ENCODE data around the gene ACTL6B.

ACTL6B gene

GRCh38 chr7:100685049-100685605 is 28.9 kb upstream of the ACTL6B start:
- in situ Hi-C loops (cut with HindIII; ENCODE audit: low pct_ligation_motif_present, low sequenced_read_pairs), result no loop called here
- Histone ChIP-seq H3K27ac (no peak overlapping the region), H3K4me3 (ENCODE audit: low read depth, low read length) (no peak overlapping the region), H3K27me3 (replicated peaks) (no peaks in the 10 kb centered on the region), H3K36me3 (replicated peaks) (peaks cover 64% of the 10 kb centered on the region)
- no peak for TF ChIP-seq CTCF (IDR thresholded peaks at IDR 0.05; ENCODE audit: low read depth, low read length, missing control alignments)
- no peak for DNase-seq

GRCh38 chr7:100684534-100685042 is 28.3 kb upstream of the ACTL6B start:
- Histone ChIP-seq H3K27ac (no peak overlapping the region), H3K27me3 (replicated peaks) (no peaks in the 10 kb centered on the region), H3K36me3 (replicated peaks) (peaks cover 67% of the 10 kb centered on the region), H3K4me3 (ENCODE audit: low read depth, low read length) (no peak overlapping the region)
- in situ Hi-C loops (cut with HindIII; ENCODE audit: low pct_ligation_motif_present, low sequenced_read_pairs), result no loop called here
- no peak for DNase-seq
- TF ChIP-seq CTCF (IDR thresholded peaks at IDR 0.05; ENCODE audit: low read depth, low read length, missing control alignments), result no peak

- no peaks in the 10 kb centered on the region for H3K27me3 ChIP-seq (replicated peaks)
- no peak overlapping the region for H3K27ac ChIP-seq
- H3K36me3 ChIP-seq (replicated peaks), result peaks cover 73% of the 10 kb centered on the region
- H3K4me3 ChIP-seq (ENCODE audit: low read depth, low read length), result no peak overlapping the region
- no peak for TF ChIP-seq CTCF (IDR thresholded peaks at IDR 0.05; ENCODE audit: low read depth, low read length, missing control alignments)
- in situ Hi-C loops (cut with HindIII; ENCODE audit: low pct_ligation_motif_present, low sequenced_read_pairs), result no loop called here
- DNase-seq, result no peak
Observed at GRCh38 chr7:100683659-100684533, 27.6 kb upstream of the ACTL6B start.

- no peak for TF ChIP-seq CTCF (IDR thresholded peaks at IDR 0.05; ENCODE audit: low read depth, low read length, missing control alignments)
- Histone ChIP-seq H3K27me3 (replicated peaks) (no peaks in the 10 kb centered on the region), H3K36me3 (replicated peaks) (peaks cover 76% of the 10 kb centered on the region), H3K4me3 (ENCODE audit: low read depth, low read length) (no peak overlapping the region), H3K27ac (no peak overlapping the region)
- no peak for DNase-seq
- in situ Hi-C loops (cut with HindIII; ENCODE audit: low pct_ligation_motif_present, low sequenced_read_pairs), result no loop called here
Observed at GRCh38 chr7:100682991-100683658, 26.9 kb upstream of the ACTL6B start.

- no peak for TF ChIP-seq CTCF (IDR thresholded peaks at IDR 0.05; ENCODE audit: low read depth, low read length, missing control alignments)
- in situ Hi-C loops (cut with HindIII; ENCODE audit: low pct_ligation_motif_present, low sequenced_read_pairs), result no loop called here
- no peak overlapping the region for H3K4me3 ChIP-seq (ENCODE audit: low read depth, low read length)
- H3K36me3 ChIP-seq (replicated peaks), result peaks cover 80% of the 10 kb centered on the region
- no peak overlapping the region for H3K27ac ChIP-seq
- no peak for DNase-seq
- no peaks in the 10 kb centered on the region for H3K27me3 ChIP-seq (replicated peaks)
Observed at GRCh38 chr7:100682228-100682741, 26.0 kb upstream of the ACTL6B start.

Data from brain microvascular endothelial cell (primary cell).